ENCODE measurements around the gene MTHFD1L.

DNA sequence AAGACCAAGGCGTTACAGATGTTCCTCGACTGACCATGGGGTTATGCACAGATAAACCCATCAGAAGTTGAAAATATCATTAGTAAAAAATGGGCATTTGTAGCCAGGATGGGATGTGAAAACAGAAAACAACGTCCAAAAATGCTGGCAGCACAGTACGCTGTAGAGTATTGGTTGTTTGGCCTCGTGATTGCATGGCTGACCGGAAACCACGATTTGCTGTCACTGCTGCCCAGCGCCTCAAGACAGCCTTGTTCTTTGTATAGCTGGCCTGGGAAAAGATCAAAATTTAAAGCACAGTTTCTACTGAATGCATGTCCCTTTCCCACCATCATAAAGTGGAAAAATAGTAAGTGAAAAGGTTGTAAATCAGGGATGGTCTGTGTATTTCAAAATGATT, 41.9 kb downstream of the MTHFD1L start:
- TF ChIP-seq CTCF (IDR thresholded peaks at IDR 0.05) (no peak), POLR2A (IDR thresholded peaks at IDR 0.05) (no peak)
